ENCODE measurements around the gene GTF2A1L. TPM values are rescaled to one million over a fixed set of nuclear protein-coding genes. Genes with fewer than 3 reads are reported as not detected.

Gene GTF2A1L
- total RNA-seq, 1 experiment from 2014 or later, result 0.22 TPM

GRCh38 chr2:48589170-48589767 lies 28.4 kb upstream of the GTF2A1L start:
- H3K27me3 ChIP-seq (ENCODE audit: insufficient read depth, low read length), result no peaks in the 10 kb centered on the region
- ChIA-PET RAD21 (ENCODE audit: low non-redundant PET in 1 of 2, low total read pairs in 2 of 2, uncharacterized antibody in 2 of 2, unreplicated experiment in 2 of 2) (no interaction called here), CTCF (interaction anchor here (0.6 to 1.6 kb wide), 4 partner anchors 8 to 167 kb away, joined by 3 to 6 read pairs (median 4); no protein-coding TSS in a partner anchor), POLR2A (no interaction called here)
- H3K79me2 ChIP-seq (ENCODE audit: insufficient read depth, low read length), result no peaks in the 10 kb centered on the region
- no peaks in the 10 kb centered on the region for H3K9me2 ChIP-seq (ENCODE audit: insufficient read depth)
- no peaks in the 10 kb centered on the region for H3K36me3 ChIP-seq (ENCODE audit: control insufficient read depth in 1 of 2, insufficient read depth in 2 of 2, low read length in 2 of 2)
- ATAC-seq (peak; percentile 75), DNase-seq (ENCODE audit: low read depth, low spot score) (peak; percentile 28)
- no peak overlapping the region for H3K27ac ChIP-seq (ENCODE audit: low read depth, low read length)
- H3K4me3 ChIP-seq (replicated peaks in 1 of 2; ENCODE audit: low read depth in 1 of 2, low read length in 2 of 2), result no peak overlapping the region
- BruUV-seq (replicated peaks), result no TSS peak
- H4K20me1 ChIP-seq (ENCODE audit: insufficient read depth), result no peaks in the 10 kb centered on the region
- TF ChIP-seq RAD21 (IDR thresholded peaks at IDR 0.05; ENCODE audit: low read depth), result peak; percentile 77
- TF ChIP-seq ZBTB33 (IDR thresholded peaks at IDR 0.05; ENCODE audit: extremely low read depth, insufficient replicate concordance, low read length), result no peak
- TF ChIP-seq CTCF (IDR thresholded peaks at IDR 0.05 in 2 of 3, conservative IDR thresholded peaks at IDR 0.05 in 1 of 3; ENCODE audit: borderline replicate concordance in 1 of 3, insufficient read depth in 1 of 3, low read depth in 2 of 3, low read length in 2 of 3), result peak; percentile 46 to 87 (median 74); a peak in 5 of 6 replicates
- H2AFZ ChIP-seq (ENCODE audit: low read depth, low read length, poor library complexity, severe bottlenecking), result peak overlapping the region; percentile 26
- no peak overlapping the region for H3K4me2 ChIP-seq (ENCODE audit: low read length)
- H3K9me3 ChIP-seq (ENCODE audit: control insufficient read depth in 1 of 2, insufficient read depth in 1 of 2, low read depth in 1 of 2, low read length in 2 of 2), result no peaks in the 10 kb centered on the region
- no peak overlapping the region for H3K9ac ChIP-seq (ENCODE audit: low read length)
- intact Hi-C loops (cut with micrococcal nuclease), result no loop called here
- no peaks in the 10 kb centered on the region for H3K4me1 ChIP-seq (ENCODE audit: control insufficient read depth in 1 of 2, insufficient read depth in 2 of 2, low read length in 2 of 2)

- no peak overlapping the region for H2AFZ ChIP-seq (ENCODE audit: low read depth, low read length, poor library complexity, severe bottlenecking)
- H3K4me3 ChIP-seq (replicated peaks in 1 of 2; ENCODE audit: low read depth in 1 of 2, low read length in 2 of 2), result no peak overlapping the region
- H3K9me3 ChIP-seq (ENCODE audit: control insufficient read depth in 1 of 2, insufficient read depth in 1 of 2, low read depth in 1 of 2, low read length in 2 of 2), result no peaks in the 10 kb centered on the region
- no peaks in the 10 kb centered on the region for H3K36me3 ChIP-seq (ENCODE audit: control insufficient read depth in 1 of 2, insufficient read depth in 2 of 2, low read length in 2 of 2)
- ChIA-PET CTCF (no interaction called here), RAD21 (ENCODE audit: low non-redundant PET in 1 of 2, low total read pairs in 2 of 2, uncharacterized antibody in 2 of 2, unreplicated experiment in 2 of 2) (no interaction called here), POLR2A (no interaction called here)
- H3K4me2 ChIP-seq (ENCODE audit: low read length), result no peak overlapping the region
- H3K27ac ChIP-seq (ENCODE audit: low read depth, low read length), result no peak overlapping the region
- no peaks in the 10 kb centered on the region for H3K79me2 ChIP-seq (ENCODE audit: insufficient read depth, low read length)
- no peak overlapping the region for H3K9ac ChIP-seq (ENCODE audit: low read length)
- no peaks in the 10 kb centered on the region for H3K4me1 ChIP-seq (ENCODE audit: control insufficient read depth in 1 of 2, insufficient read depth in 2 of 2, low read length in 2 of 2)
- intact Hi-C loops (cut with micrococcal nuclease), result no loop called here
- no peaks in the 10 kb centered on the region for H3K27me3 ChIP-seq (ENCODE audit: insufficient read depth, low read length)
- no peaks in the 10 kb centered on the region for H3K9me2 ChIP-seq (ENCODE audit: insufficient read depth)
- ATAC-seq, result no peak
- DNase-seq (ENCODE audit: low read depth, low spot score), result no peak
- no peaks in the 10 kb centered on the region for H4K20me1 ChIP-seq (ENCODE audit: insufficient read depth)
- no TSS peak for BruUV-seq (replicated peaks)
- no peak for TF ChIP-seq POLR2A (IDR thresholded peaks at IDR 0.05; ENCODE audit: borderline replicate concordance, extremely low read depth, insufficient read depth, insufficient read length)
- TF ChIP-seq ZNF274 (IDR thresholded peaks at IDR 0.05; ENCODE audit: low read depth, low read length), result no peak
- no peak for TF ChIP-seq REST (IDR thresholded peaks at IDR 0.05; ENCODE audit: low read depth)
- TF ChIP-seq RAD21 (IDR thresholded peaks at IDR 0.05; ENCODE audit: low read depth), result no peak
- no peak for TF ChIP-seq SRF (IDR thresholded peaks at IDR 0.05; ENCODE audit: low read depth)
- no peak for TF ChIP-seq MAX (IDR thresholded peaks at IDR 0.05)
- TF ChIP-seq JUND (IDR thresholded peaks at IDR 0.05), result no peak
- TF ChIP-seq ELF1 (IDR thresholded peaks at IDR 0.05; ENCODE audit: borderline replicate concordance, low read depth), result no peak
- TF ChIP-seq EZH2 (IDR thresholded peaks at IDR 0.05), result no peak
- TF ChIP-seq YY1 (IDR thresholded peaks at IDR 0.05; ENCODE audit: extremely low read depth, insufficient replicate concordance, low read depth, low read length), result no peak
Measured at GRCh38 chr2:48590017-48590416, 27.6 kb upstream of the GTF2A1L start.
